Neural crest cell (in vitro differentiated cells): ENCODE data around the gene KCNH4. TPM values are rescaled to one million over a fixed set of nuclear protein-coding genes. Genes with fewer than 3 reads are reported as not detected.

Experiments
- DNase-seq: peaks from one replicate; pipeline ENCODE4 v3.0.0; 2021; ENCODE audit warnings: low read depth, mixed read lengths, low spot score
- H3K27ac Mint-ChIP-seq: one replicate; pipeline ENCODE4 v1.8.0; 2021; ENCODE audit warnings: mild to moderate bottlenecking, mixed read lengths; ENCODE audit not compliant: unreplicated experiment
- H3K27me3 Mint-ChIP-seq: 2 replicates; pipeline ENCODE4 v1.8.0; 2021; ENCODE audit warnings: low read depth, mild to moderate bottlenecking, mixed read lengths
- H3K36me3 Mint-ChIP-seq: 2 replicates; pipeline ENCODE4 v1.8.0; 2021; ENCODE audit warnings: low read depth, mild to moderate bottlenecking, mixed read lengths
- H3K4me1 Mint-ChIP-seq: 2 replicates; pipeline ENCODE4 v1.8.0; 2021; ENCODE audit warnings: mixed read lengths
- H3K4me3 Mint-ChIP-seq: one replicate; pipeline ENCODE4 v1.8.0; 2021; ENCODE audit warnings: mild to moderate bottlenecking, mixed read lengths
- H3K9me3 Mint-ChIP-seq: 2 replicates; pipeline ENCODE4 v1.8.0; 2021; ENCODE audit warnings: mixed read lengths
- CTCF ChIP-seq: fragments of 200-600 bp; sonication (generic); conservative IDR thresholded peaks from 2 replicates; pipeline ENCODE4 v1.5.0; 2021; ENCODE audit warnings: antibody characterized with exemption, mild to moderate bottlenecking
- total RNA-seq: library from RNA; stranded (reverse); gene quantifications from 2 replicates; pipeline ENCODE4 v1.2.1, GENCODE V29; 2021

KCNH4 gene
- total RNA-seq, 1 donor from 2014 or later: 0.05 TPM

DNA sequence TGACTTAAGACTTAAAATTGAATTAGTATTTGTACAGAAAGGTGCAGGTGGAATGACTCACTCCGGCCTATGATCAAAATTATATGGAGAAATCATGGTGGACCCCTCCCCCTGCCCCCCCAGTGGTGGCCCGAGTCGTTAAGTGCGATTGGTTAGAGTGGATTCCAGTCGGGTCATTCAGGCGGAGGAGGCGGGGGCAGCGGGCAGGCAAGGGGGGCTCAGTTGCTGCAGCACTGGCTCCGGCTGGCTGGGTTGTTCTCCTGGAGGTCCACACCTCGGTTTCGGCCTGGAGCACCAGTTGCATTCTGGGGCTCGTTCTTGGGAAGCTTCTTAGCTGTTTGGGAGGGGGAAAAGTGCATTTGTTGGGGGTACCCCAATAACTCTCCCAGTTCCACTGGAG lies 55.4 kb downstream of the KCNH4 start:
- TF ChIP-seq CTCF: no peak
- H3K27me3 Mint-ChIP-seq: no peaks in the 10 kb centered on the region
- H3K4me1 Mint-ChIP-seq: peaks cover 13% of the 10 kb centered on the region
- H3K27ac Mint-ChIP-seq: no peak overlapping the region
- H3K9me3 Mint-ChIP-seq: no peaks in the 10 kb centered on the region
- peaks cover 12% of the 10 kb centered on the region for H3K36me3 Mint-ChIP-seq
- H3K4me3 Mint-ChIP-seq: no peak overlapping the region
- DNase-seq: no peak

GRCh38 chr17:42124256-42124655 lies 56.7 kb downstream of the KCNH4 start:
- peaks cover 11% of the 10 kb centered on the region for H3K36me3 Mint-ChIP-seq
- no peak for TF ChIP-seq CTCF
- H3K9me3 Mint-ChIP-seq: no peaks in the 10 kb centered on the region
- no peak overlapping the region for H3K27ac Mint-ChIP-seq
- no peaks in the 10 kb centered on the region for H3K27me3 Mint-ChIP-seq
- no peak for DNase-seq
- H3K4me1 Mint-ChIP-seq: peaks cover 16% of the 10 kb centered on the region
- peak overlapping the region; percentile 24 for H3K4me3 Mint-ChIP-seq

- H3K27ac Mint-ChIP-seq: no peak within 1 kb of the TSS
- DNase-seq: no peak
- H3K4me1 Mint-ChIP-seq: peaks cover 21% of the 10 kb centered on the region
- no peak for TF ChIP-seq CTCF
- H3K36me3 Mint-ChIP-seq: peaks cover 11% of the 10 kb centered on the region
- H3K27me3 Mint-ChIP-seq: no peaks in the 10 kb centered on the region
- no peaks in the 10 kb centered on the region for H3K9me3 Mint-ChIP-seq
- H3K4me3 Mint-ChIP-seq: peak within 1 kb of the TSS; percentile 83
Observed at GRCh38 chr17:42122371-42123303, 58.3 kb downstream of the KCNH4 start, which contains the start of gene HSPB9. Gene HSPB9 (plus strand): TSS chr17:42122804. CDS start chr17:42122851, 47 bp downstream.

GRCh38 chr17:42120770-42121769 lies 59.9 kb downstream of the KCNH4 start, which contains the start of gene KAT2A:
Gene KAT2A (minus strand): TSS chr17:42121367. CDS start chr17:42121304, 63 bp downstream.
- no peaks in the 10 kb centered on the region for H3K27me3 Mint-ChIP-seq
- peak within 1 kb of the TSS; percentile 88 for H3K27ac Mint-ChIP-seq
- H3K36me3 Mint-ChIP-seq: peaks cover 6% of the 10 kb centered on the region
- H3K9me3 Mint-ChIP-seq: no peaks in the 10 kb centered on the region
- peak; percentile 63 for DNase-seq
- H3K4me1 Mint-ChIP-seq: peaks cover 21% of the 10 kb centered on the region
- peak within 1 kb of the TSS; percentile 83 for H3K4me3 Mint-ChIP-seq
- TF ChIP-seq CTCF: no peak

- Mint-ChIP-seq H3K36me3 (peaks cover 6% of the 10 kb centered on the region), H3K27me3 (no peaks in the 10 kb centered on the region), H3K4me1 (peaks cover 21% of the 10 kb centered on the region), H3K9me3 (no peaks in the 10 kb centered on the region), H3K4me3 (peak overlapping the region; percentile 69), H3K27ac (no peak overlapping the region)
- no peak for DNase-seq
- TF ChIP-seq CTCF: no peak
Observed at GRCh38 chr17:42120161-42120769, 60.7 kb downstream of the KCNH4 start.
